ENCODE data around the gene STX18.
A peak's percentile ranks its signal among the peaks of the same experiment; 100 is the strongest.

Gene STX18

GRCh38 chr4:4430492-4431195, 111.2 kb downstream of the STX18 start:
- TF ChIP-seq, protein P1, sequence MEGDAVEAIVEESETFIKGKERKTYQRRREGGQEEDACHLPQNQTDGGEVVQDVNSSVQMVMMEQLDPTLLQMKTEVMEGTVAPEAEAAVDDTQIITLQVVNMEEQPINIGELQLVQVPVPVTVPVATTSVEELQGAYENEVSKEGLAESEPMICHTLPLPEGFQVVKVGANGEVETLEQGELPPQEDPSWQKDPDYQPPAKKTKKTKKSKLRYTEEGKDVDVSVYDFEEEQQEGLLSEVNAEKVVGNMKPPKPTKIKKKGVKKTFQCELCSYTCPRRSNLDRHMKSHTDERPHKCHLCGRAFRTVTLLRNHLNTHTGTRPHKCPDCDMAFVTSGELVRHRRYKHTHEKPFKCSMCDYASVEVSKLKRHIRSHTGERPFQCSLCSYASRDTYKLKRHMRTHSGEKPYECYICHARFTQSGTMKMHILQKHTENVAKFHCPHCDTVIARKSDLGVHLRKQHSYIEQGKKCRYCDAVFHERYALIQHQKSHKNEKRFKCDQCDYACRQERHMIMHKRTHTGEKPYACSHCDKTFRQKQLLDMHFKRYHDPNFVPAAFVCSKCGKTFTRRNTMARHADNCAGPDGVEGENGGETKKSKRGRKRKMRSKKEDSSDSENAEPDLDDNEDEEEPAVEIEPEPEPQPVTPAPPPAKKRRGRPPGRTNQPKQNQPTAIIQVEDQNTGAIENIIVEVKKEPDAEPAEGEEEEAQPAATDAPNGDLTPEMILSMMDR (IDR thresholded peaks at IDR 0.05; ENCODE audit: low read depth, low read length): peak; percentile 86
- peak; percentile 62 for DNase-seq (ENCODE audit: low read depth, low spot score)
- no peak overlapping the region for H3K4me3 ChIP-seq (ENCODE audit: low read depth, low read length)
- in situ Hi-C loops (cut with HindIII; ENCODE audit: low sequenced_read_pairs): no loop called here

DNA sequence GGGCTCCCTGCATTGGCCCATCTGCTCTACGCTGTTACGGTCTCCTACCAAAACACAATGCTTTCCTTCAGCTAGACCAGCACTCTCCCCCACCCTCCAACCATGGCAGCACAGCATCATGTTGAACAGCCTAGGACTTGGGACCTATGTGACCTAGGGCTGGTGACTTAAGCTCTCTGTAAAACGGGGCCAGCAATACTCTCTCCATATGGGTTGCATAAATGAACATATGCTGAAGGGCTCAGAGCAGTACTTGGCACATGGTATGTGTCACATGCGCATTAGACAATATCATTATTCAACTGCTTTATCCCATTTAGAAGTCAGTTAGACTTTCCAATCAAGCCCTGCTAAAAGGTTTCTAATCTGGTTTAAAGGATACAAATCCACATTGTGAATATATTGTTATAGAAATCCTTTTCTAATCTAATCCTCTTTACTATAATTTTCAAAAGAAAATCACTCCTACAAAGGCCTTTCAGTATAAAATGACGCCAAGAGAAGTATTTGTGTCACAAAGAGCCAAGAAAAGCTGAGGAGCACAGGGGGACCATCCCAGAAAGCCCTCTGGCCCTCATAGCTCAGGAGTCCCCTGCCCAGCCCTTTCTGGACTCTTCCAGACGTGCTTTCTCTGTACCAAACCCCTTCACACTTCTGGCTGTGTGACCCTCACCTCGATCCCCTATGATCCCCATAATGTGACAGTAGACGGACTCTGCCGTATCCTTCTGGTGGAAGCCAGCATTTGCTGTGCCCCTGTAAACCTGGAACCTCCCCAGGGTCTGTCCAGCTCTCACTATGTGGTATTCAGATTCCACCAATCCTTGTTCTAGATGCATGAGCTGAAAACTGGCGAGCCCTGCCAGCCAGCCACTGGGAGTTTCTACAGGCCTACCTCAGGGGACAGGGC, 112.6 kb downstream of the STX18 start:
- no peak for DNase-seq (ENCODE audit: low read depth, low spot score)
- in situ Hi-C loops (cut with HindIII; ENCODE audit: low sequenced_read_pairs): no loop called here
- no peak overlapping the region for H3K4me3 ChIP-seq (ENCODE audit: low read depth, low read length)
- TF ChIP-seq, protein P1 (IDR thresholded peaks at IDR 0.05; ENCODE audit: low read depth, low read length): no peak

GRCh38 chr4:4427886-4428285, 114.0 kb downstream of the STX18 start:
- H3K4me3 ChIP-seq (ENCODE audit: low read depth, low read length): no peak overlapping the region
- in situ Hi-C loops (cut with HindIII; ENCODE audit: low sequenced_read_pairs): no loop called here
- TF ChIP-seq, protein P1 (IDR thresholded peaks at IDR 0.05; ENCODE audit: low read depth, low read length): no peak
- DNase-seq (ENCODE audit: low read depth, low spot score): no peak

GRCh38 chr4:4427121-4427870, 114.6 kb downstream of the STX18 start:
- H3K4me3 ChIP-seq (ENCODE audit: low read depth, low read length): no peak overlapping the region
- in situ Hi-C loops (cut with HindIII; ENCODE audit: low sequenced_read_pairs): no loop called here
- TF ChIP-seq, protein P1 (IDR thresholded peaks at IDR 0.05; ENCODE audit: low read depth, low read length): no peak
- DNase-seq (ENCODE audit: low read depth, low spot score): peak; percentile 48

DNA sequence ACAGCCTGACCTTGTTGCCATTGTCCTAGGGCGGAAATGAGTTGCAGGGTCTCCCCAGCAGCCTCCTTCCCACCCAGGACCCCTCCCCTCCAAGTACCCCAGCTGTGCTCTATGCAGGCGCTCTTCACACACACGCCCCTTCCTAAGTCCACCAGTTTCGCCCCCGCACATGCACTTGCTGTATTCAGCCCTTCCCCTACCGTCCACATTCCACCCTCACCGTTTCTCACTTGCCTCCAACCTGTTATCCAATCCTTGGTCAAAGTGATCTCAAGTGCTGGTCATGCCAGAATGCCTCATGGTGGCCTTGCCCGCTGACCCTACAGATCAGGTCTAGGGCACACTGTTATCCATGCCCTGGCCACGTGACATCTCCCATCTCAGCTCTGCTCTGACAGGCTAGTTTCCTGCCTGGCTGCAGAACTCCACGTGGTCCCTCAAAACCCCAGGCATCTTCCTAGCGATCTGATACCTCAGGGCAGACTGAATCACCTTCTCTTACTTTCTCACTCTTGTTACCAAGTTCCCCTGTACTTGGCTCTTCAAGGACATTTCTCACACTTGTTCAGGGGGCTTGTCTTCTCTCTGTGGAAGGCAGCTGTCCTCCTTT, 115.2 kb downstream of the STX18 start:
- no peak overlapping the region for H3K4me3 ChIP-seq (ENCODE audit: low read depth, low read length)
- TF ChIP-seq, protein P1 (IDR thresholded peaks at IDR 0.05; ENCODE audit: low read depth, low read length): no peak
- in situ Hi-C loops (cut with HindIII; ENCODE audit: low sequenced_read_pairs): no loop called here
- no peak for DNase-seq (ENCODE audit: low read depth, low spot score)

DNA sequence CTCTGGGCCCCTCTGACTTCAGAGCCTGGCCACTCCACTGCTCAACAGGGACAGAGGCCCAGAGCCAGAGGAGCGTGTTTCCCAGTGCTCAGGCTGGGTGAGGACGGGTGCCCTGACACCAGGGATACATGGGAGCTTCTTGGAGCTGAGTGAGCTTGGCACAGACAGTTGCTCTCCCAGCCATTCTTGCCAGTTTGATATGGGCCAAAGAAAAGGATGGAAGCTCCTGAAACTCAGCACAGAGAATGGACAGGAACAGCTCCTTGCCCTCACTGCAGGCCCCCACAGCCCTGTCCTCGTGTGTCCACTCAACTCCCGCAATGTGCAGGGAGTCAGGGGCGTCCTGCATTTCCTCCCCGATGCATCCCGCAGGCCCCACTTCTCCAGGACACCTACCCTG, 116.2 kb downstream of the STX18 start:
- no peak overlapping the region for H3K4me3 ChIP-seq (ENCODE audit: low read depth, low read length)
- TF ChIP-seq, protein P1 (IDR thresholded peaks at IDR 0.05; ENCODE audit: low read depth, low read length): no peak
- no peak for DNase-seq (ENCODE audit: low read depth, low spot score)
- in situ Hi-C loops (cut with HindIII; ENCODE audit: low sequenced_read_pairs): no loop called here

All from astrocyte of the spinal cord (primary cell).